ENCODE measurements around the gene NBL1. TPM values are rescaled to one million over a fixed set of nuclear protein-coding genes. Genes with fewer than 3 reads are reported as not detected.

The NBL1 gene
- total RNA-seq, 1 experiment from 2014 or later: 36.9 TPM

- Histone ChIP-seq H3K4me3 (no peak overlapping the region), H2AFZ (no peak overlapping the region), H3K36me3 (ENCODE audit: low read depth) (no peaks in the 10 kb centered on the region), H3K4me1 (replicated peaks; ENCODE audit: insufficient read depth) (peaks cover 15% of the 10 kb centered on the region), H3K79me2 (ENCODE audit: low read depth) (no peaks in the 10 kb centered on the region), H4K20me1 (ENCODE audit: insufficient read depth) (peaks cover 4% of the 10 kb centered on the region), H3K27me3 (ENCODE audit: insufficient read depth, low read depth) (no peaks in the 10 kb centered on the region), H3K9me3 (ENCODE audit: insufficient read depth, low read depth) (no peaks in the 10 kb centered on the region), H3K4me2 (no peak overlapping the region), H3K27ac (no peak overlapping the region), H3F3A (ENCODE audit: insufficient read depth, low read depth) (peaks cover 20% of the 10 kb centered on the region), H3K9me2 (ENCODE audit: insufficient read depth) (no peaks in the 10 kb centered on the region)
- intact Hi-C loops (cut with micrococcal nuclease; ENCODE audit: unreplicated experiment): no loop called here
- CTCF ChIA-PET: no interaction called here
- TF ChIP-seq EZH2 (IDR thresholded peaks at IDR 0.05; ENCODE audit: low read depth): no peak
- no peak for TF ChIP-seq CTCF (conservative IDR thresholded peaks at IDR 0.05)
- no peak for DNase-seq
- POLR2A ChIA-PET (ENCODE audit: unreplicated experiment): no interaction called here
- BruUV-seq (replicated peaks): no TSS peak
Observed at GRCh38 chr1:19656134-19656779, 12.1 kb downstream of the NBL1 start.

- intact Hi-C loops (cut with micrococcal nuclease; ENCODE audit: unreplicated experiment): no loop called here
- Histone ChIP-seq H4K20me1 (ENCODE audit: insufficient read depth) (peaks cover 4% of the 10 kb centered on the region), H3K27me3 (ENCODE audit: insufficient read depth, low read depth) (no peaks in the 10 kb centered on the region), H3K4me1 (replicated peaks; ENCODE audit: insufficient read depth) (peaks cover 15% of the 10 kb centered on the region), H3K79me2 (ENCODE audit: low read depth) (no peaks in the 10 kb centered on the region), H3F3A (ENCODE audit: insufficient read depth, low read depth) (peaks cover 20% of the 10 kb centered on the region), H3K36me3 (ENCODE audit: low read depth) (no peaks in the 10 kb centered on the region), H3K9me3 (ENCODE audit: insufficient read depth, low read depth) (no peaks in the 10 kb centered on the region), H3K4me2 (no peak overlapping the region), H2AFZ (no peak overlapping the region), H3K27ac (no peak overlapping the region), H3K9me2 (ENCODE audit: insufficient read depth) (no peaks in the 10 kb centered on the region), H3K4me3 (no peak overlapping the region)
- ChIA-PET POLR2A (ENCODE audit: unreplicated experiment) (no interaction called here), CTCF (interaction anchor here (0.7 kb wide), 1 partner anchor 554 kb away, joined by 8 read pairs; no protein-coding TSS in a partner anchor)
- DNase-seq: no peak
- TF ChIP-seq EZH2 (IDR thresholded peaks at IDR 0.05; ENCODE audit: low read depth) (no peak), CTCF (conservative IDR thresholded peaks at IDR 0.05) (no peak)
- BruUV-seq (replicated peaks): no TSS peak
Observed at GRCh38 chr1:19656780-19657466, 12.8 kb downstream of the NBL1 start.

- intact Hi-C loops (cut with micrococcal nuclease; ENCODE audit: unreplicated experiment): no loop called here
- no peak overlapping the region for H2AFZ ChIP-seq
- ChIA-PET CTCF (interaction anchor here (0.7 kb wide), 1 partner anchor 553 kb away, joined by 8 read pairs; no protein-coding TSS in a partner anchor), POLR2A (ENCODE audit: unreplicated experiment) (no interaction called here)
- no peak overlapping the region for H3K4me2 ChIP-seq
- H3K27me3 ChIP-seq (ENCODE audit: insufficient read depth, low read depth): no peaks in the 10 kb centered on the region
- peaks cover 4% of the 10 kb centered on the region for H4K20me1 ChIP-seq (ENCODE audit: insufficient read depth)
- H3K36me3 ChIP-seq (ENCODE audit: low read depth): no peaks in the 10 kb centered on the region
- H3K9me3 ChIP-seq (ENCODE audit: insufficient read depth, low read depth): no peaks in the 10 kb centered on the region
- H3F3A ChIP-seq (ENCODE audit: insufficient read depth, low read depth): peaks cover 25% of the 10 kb centered on the region
- no peaks in the 10 kb centered on the region for H3K9me2 ChIP-seq (ENCODE audit: insufficient read depth)
- H3K4me3 ChIP-seq: no peak overlapping the region
- BruUV-seq (replicated peaks): TSS peak; percentile 43
- TF ChIP-seq CTCF (conservative IDR thresholded peaks at IDR 0.05) (no peak), EZH2 (IDR thresholded peaks at IDR 0.05; ENCODE audit: low read depth) (no peak)
- H3K27ac ChIP-seq: no peak overlapping the region
- no peak for DNase-seq
- H3K4me1 ChIP-seq (replicated peaks; ENCODE audit: insufficient read depth): peaks cover 15% of the 10 kb centered on the region
- H3K79me2 ChIP-seq (ENCODE audit: low read depth): no peaks in the 10 kb centered on the region
Observed at GRCh38 chr1:19657511-19657910, 13.4 kb downstream of the NBL1 start.

Measured in PC-9 (cell line).